Activated CD8-positive, alpha-beta memory T cell treated with anti-CD3 and anti-CD28 coated beads, Interleukin-2, amount 10 ng/mL, durations not matched to agents 7 days and 5 days (primary cell): ENCODE results near the gene ZFP36L1. TPM values are rescaled to one million over a fixed set of nuclear protein-coding genes. Genes with fewer than 3 reads are reported as not detected.

ENCODE experiments used
- ATAC-seq: fragments of 150-1000 bp; cut with Tn5 transposase; one replicate; pipeline ENCODE4 v1.10.0; 2021; ENCODE audit warnings: moderate library complexity
- CTCF ChIA-PET: fragments of 350-600 bp; sonication (Branson Sonifier 250); formaldehyde crosslinking; loops from one replicate; lab custom pipeline; 2021; ENCODE audit warnings: antibody characterized with exemption; lab: Charles Lee
- DNase-seq: peaks from one replicate; pipeline ENCODE4 v3.0.0-alpha.2; 2020
- H3K27ac Mint-ChIP-seq: one replicate; pipeline ENCODE4 v1.8.0; 2021; ENCODE audit warnings: mild to moderate bottlenecking, mixed read lengths
- H3K27me3 Mint-ChIP-seq: one replicate; pipeline ENCODE4 v1.8.0; 2021; ENCODE audit warnings: mixed read lengths
- H3K36me3 Mint-ChIP-seq: one replicate; pipeline ENCODE4 v1.8.0; 2021; ENCODE audit warnings: mild to moderate bottlenecking, mixed read lengths
- H3K4me1 Mint-ChIP-seq: one replicate; pipeline ENCODE4 v1.8.0; 2021; ENCODE audit warnings: mixed read lengths
- H3K4me3 Mint-ChIP-seq: one replicate; pipeline ENCODE4 v1.8.0; 2021; ENCODE audit warnings: mild to moderate bottlenecking, moderate library complexity, mixed read lengths
- H3K9me3 Mint-ChIP-seq: one replicate; pipeline ENCODE4 v1.8.0; 2022; ENCODE audit warnings: low read depth, mixed read lengths
- total RNA-seq, 2 experiments: library from RNA; stranded (reverse); gene quantifications; one replicate each; pipeline ENCODE4 v1.2.3, GENCODE V29; 2021

ZFP36L1 gene
- total RNA-seq, 2 experiments from 2014 or later: 53.6 to 85.6 TPM

DNA sequence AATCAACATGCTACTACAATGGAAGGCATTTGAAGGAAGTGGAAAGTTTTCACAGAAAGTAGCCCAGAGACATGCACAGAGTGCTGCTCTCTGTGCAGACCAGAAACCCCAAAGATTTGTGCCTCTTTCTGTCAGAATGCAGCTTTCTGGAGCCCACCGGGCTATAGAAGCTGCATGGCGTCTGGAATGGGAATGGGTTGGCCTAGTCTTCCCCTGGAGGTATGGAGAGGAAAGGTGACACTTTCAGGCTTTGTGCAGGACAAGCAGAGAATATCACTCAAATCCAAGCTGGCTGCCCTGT lies 21.3 kb upstream of the ZFP36L1 start:
- ATAC-seq: no peak
- CTCF ChIA-PET: interaction anchor here (0.9 to 12.5 kb wide), 11 partner anchors 11 to 870 kb away, joined by 3 to 237 read pairs (median 22); partner anchors contain the start of gene ZFP36L1
- Mint-ChIP-seq H3K4me3 (peak overlapping the region; percentile 68), H3K4me1 (peaks cover 38% of the 10 kb centered on the region), H3K27me3 (no peaks in the 10 kb centered on the region), H3K9me3 (no peaks in the 10 kb centered on the region), H3K27ac (peak overlapping the region; percentile 86), H3K36me3 (no peaks in the 10 kb centered on the region)
- no peak for DNase-seq

DNA sequence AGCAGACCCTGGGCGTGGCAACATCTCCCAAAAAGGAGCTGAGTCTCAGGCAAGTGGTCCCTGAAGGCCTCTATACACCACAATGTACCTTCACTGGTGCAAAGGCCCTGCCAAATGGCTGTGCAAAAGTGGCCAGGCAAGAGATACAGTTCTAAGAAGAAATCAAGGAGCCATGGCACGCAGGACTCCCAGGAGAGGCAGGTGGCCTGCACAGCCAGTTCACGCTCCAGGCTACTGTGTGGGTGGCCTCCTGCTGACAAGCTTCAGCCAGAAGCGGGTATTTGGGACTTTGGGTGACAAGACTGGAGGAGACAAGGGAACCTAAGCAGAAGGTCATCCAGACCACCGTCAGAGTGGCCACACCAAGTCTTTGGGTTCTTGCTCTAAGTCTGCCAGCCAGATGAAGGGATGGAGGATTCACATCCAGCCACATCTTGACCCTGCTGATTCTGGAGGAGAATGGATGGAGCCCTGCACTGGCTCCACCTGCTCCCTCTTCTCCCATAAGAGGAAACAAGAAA lies 20.5 kb upstream of the ZFP36L1 start:
- CTCF ChIA-PET: interaction anchor here (4.6 to 12.5 kb wide), 3 partner anchors 17 to 563 kb away, joined by 49 to 237 read pairs (median 74); partner anchors contain the start of gene ZFP36L1
- Mint-ChIP-seq H3K27me3 (no peaks in the 10 kb centered on the region), H3K27ac (peak overlapping the region; percentile 9), H3K36me3 (no peaks in the 10 kb centered on the region), H3K4me1 (peaks cover 38% of the 10 kb centered on the region), H3K9me3 (no peaks in the 10 kb centered on the region), H3K4me3 (no peak overlapping the region)
- DNase-seq (no peak), ATAC-seq (no peak)

DNA sequence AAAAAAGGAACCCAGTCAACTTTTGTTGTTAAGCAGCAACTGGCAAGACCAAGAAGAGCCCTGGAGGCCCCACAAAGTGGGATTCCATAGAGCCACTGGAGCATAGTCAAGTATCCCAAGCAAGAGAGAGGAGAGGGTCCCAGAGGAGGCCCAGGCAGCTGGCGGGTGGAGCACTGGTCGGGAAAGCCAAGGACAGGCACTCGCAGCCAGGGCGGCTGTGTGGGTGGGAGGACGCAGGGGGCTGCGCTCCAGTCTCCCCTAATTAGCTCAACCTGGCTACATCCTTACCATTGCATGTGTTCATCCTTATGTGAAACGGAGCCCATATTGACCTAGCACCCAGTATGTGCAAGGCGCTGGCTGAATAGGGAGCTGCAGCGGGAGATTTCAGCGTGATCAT lies 18.3 kb upstream of the ZFP36L1 start:
- H3K4me1 Mint-ChIP-seq: peaks cover 31% of the 10 kb centered on the region
- DNase-seq: no peak
- H3K9me3 Mint-ChIP-seq: no peaks in the 10 kb centered on the region
- H3K36me3 Mint-ChIP-seq: no peaks in the 10 kb centered on the region
- no peak for ATAC-seq
- CTCF ChIA-PET: interaction anchor here (1.4 to 12.5 kb wide), 3 partner anchors 14 to 33 kb away, joined by 4 to 237 read pairs (median 5); partner anchors contain the start of gene ZFP36L1
- no peak overlapping the region for H3K27ac Mint-ChIP-seq
- H3K4me3 Mint-ChIP-seq: no peak overlapping the region
- no peaks in the 10 kb centered on the region for H3K27me3 Mint-ChIP-seq

DNA sequence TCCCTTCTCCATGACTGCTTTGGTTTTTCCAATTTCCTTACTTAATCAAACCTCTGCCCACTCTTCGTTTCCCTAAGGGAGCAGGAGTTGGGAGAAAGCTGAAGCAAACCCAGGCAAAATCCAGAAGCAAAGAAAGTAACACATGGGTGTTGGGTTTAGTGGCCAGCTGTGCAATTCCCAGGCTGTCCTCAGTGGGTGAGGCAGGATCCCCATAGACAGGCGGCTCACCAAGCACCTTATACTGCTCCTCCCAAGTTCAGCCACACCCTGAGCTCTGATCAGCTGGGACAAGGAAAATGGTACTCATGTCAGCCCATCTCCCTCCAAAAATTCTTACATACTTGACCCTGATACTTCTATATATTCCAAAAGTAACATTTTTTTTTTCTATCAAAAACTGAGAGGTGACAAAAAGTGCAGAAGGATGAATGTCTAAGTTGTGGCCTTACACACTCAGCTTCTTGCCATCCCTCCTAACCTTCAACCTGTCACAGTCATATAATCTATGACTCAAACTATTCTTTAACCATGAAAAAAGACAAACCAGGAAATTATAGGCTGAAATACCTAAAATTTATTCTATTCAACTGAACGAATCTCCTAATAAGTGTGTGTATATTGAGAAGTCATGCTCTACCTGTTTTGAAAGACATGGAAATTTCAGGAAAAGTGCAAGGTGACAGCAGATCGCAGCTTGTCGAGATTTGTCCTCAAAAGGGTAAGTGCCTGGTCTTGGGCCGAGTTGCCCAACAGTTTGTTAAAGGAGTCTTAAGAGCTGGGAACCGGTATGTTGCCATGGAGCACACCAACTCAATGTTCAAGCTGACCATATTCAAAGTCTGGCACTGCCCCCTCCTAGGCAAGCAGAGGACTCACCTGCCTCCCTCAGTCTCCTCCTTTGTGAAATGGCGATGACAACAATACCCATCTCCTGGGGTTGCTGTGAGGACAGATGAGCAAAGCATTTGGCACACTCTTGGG lies 17.6 kb upstream of the ZFP36L1 start:
- H3K9me3 Mint-ChIP-seq: no peaks in the 10 kb centered on the region
- ATAC-seq: no peak
- CTCF ChIA-PET: interaction anchor here (1.4 to 12.5 kb wide), 4 partner anchors 15 to 866 kb away, joined by 4 to 237 read pairs (median 6); partner anchors contain the start of gene ZFP36L1
- no peak overlapping the region for H3K4me3 Mint-ChIP-seq
- H3K27ac Mint-ChIP-seq: no peak overlapping the region
- no peaks in the 10 kb centered on the region for H3K27me3 Mint-ChIP-seq
- no peaks in the 10 kb centered on the region for H3K36me3 Mint-ChIP-seq
- no peak for DNase-seq
- H3K4me1 Mint-ChIP-seq: peaks cover 26% of the 10 kb centered on the region

DNA sequence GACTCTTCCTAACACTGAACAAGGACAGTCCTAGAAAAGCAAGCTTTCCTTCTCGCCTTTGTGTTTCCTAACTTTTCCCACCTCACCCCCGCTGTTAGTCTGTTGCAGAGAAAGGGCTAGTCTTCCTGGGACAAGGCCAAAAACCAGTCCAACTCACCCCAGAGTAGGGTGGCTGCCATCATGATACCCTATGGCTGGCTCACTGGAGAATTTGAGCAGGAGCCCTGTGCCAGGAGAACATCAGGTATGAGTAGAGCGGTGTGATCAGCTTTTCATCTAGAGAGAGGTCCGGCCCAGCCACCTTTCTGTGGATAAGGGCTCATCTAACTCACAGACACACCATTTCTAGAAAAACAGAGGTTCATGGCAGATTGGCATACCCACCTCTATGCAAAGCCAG lies 16.7 kb upstream of the ZFP36L1 start:
- H3K4me1 Mint-ChIP-seq: peaks cover 17% of the 10 kb centered on the region
- H3K27ac Mint-ChIP-seq: no peak overlapping the region
- H3K27me3 Mint-ChIP-seq: no peaks in the 10 kb centered on the region
- CTCF ChIA-PET: interaction anchor here (0.6 to 12.5 kb wide), 3 partner anchors 20 to 865 kb away, joined by 3 to 237 read pairs (median 6); partner anchors contain the start of gene ZFP36L1
- ATAC-seq (no peak), DNase-seq (no peak)
- no peaks in the 10 kb centered on the region for H3K36me3 Mint-ChIP-seq
- no peaks in the 10 kb centered on the region for H3K9me3 Mint-ChIP-seq
- no peak overlapping the region for H3K4me3 Mint-ChIP-seq

DNA sequence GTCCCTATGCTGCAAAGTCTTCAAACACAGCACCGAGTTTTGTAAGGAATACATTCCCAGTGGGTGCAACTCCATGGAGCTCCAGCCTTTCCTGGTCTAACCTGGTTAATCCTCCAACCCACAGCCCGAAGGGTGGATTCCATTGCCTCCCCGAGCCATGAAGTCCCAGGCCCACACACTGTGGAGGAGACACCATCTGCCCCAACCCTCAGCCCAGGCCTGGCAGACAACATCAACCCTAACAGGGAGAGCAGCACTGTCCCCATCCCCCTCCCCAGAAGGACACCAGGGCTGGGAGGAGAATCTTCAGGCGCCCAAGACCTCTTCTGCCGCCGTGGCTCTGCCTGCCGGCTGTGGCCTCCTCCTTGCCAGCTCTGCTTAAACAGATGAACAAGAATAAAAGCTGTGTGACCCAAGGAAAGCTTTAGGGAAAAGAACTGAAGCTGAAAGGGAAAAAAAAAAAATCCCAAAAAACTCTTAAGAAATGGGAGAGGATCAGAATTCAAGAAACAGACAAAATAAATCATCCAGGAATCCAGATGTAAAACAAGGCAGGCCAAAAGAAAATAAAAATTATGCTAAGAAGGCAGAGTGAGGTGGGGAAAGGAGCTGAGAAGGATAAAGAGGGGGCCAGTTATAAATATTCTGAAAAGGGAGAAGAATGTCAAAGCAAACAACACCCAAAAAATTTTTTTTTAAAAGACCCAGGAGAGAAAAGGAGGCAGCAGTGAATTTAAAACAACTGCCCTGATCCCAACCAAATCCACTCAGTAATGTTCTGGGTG lies 16.0 kb upstream of the ZFP36L1 start:
- no peaks in the 10 kb centered on the region for H3K27me3 Mint-ChIP-seq
- no peaks in the 10 kb centered on the region for H3K9me3 Mint-ChIP-seq
- H3K4me1 Mint-ChIP-seq: peaks cover 11% of the 10 kb centered on the region
- H3K27ac Mint-ChIP-seq: no peak overlapping the region
- H3K36me3 Mint-ChIP-seq: peaks cover 4% of the 10 kb centered on the region
- H3K4me3 Mint-ChIP-seq: no peak overlapping the region
- CTCF ChIA-PET: interaction anchor here (0.6 to 12.5 kb wide), 3 partner anchors 20 to 865 kb away, joined by 3 to 237 read pairs (median 6); partner anchors contain the start of gene ZFP36L1
- DNase-seq (no peak), ATAC-seq (no peak)

DNA sequence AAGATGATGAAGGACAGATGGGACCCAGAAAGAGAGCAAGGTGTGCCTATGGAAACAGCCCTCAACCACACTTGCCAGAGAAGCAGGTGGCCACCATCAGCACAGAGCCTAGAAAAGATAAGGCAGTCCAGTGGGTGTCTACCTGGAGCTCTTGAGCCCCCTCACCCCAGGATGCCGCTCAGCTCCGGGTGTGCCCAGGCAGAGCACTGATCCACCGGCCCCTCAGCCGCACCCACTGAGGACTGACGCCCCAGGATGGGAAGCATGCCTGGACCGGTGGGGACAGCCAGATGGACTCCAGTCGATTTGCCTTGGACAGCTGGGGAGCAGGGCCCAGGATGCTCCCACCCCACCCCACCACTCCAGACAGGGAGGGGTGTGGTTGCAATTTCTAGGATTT lies 15.1 kb upstream of the ZFP36L1 start:
- no peak for ATAC-seq
- H3K36me3 Mint-ChIP-seq: peaks cover 5% of the 10 kb centered on the region
- CTCF ChIA-PET: interaction anchor here (1.7 kb wide), 1 partner anchor 13 kb away, joined by 4 read pairs; no protein-coding TSS in a partner anchor

DNA sequence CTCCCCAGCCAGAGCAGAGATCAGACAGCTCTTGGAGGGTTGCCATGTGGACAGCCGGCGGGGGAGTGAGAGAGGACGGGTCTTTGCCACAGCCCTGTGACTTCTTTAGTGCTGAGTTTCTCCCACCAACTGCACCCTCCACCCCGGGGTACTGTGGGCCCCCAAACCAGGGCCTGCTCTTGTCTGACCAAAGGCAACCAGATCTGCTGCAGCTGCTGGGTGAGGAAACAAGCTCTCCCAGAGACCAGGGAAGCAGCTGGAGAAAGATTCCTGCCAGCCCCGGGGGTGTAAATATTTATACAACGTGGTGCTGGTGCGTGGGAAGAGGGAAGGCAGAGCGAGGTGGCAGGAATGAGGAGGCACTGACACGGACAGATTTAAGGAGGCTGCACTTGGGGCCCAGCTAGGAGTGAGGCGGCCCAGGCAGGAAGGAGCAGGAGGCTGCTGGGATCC lies 14.3 kb upstream of the ZFP36L1 start:
- peaks cover 5% of the 10 kb centered on the region for H3K9me3 Mint-ChIP-seq
- DNase-seq (no peak), ATAC-seq (no peak)
- H3K27ac Mint-ChIP-seq: no peak overlapping the region
- H3K4me3 Mint-ChIP-seq: no peak overlapping the region
- H3K36me3 Mint-ChIP-seq: peaks cover 8% of the 10 kb centered on the region
- CTCF ChIA-PET: interaction anchor here (1.0 to 1.7 kb wide), 2 partner anchors 12 to 18 kb away, joined by 3 to 4 read pairs; no protein-coding TSS in a partner anchor
- H3K27me3 Mint-ChIP-seq: no peaks in the 10 kb centered on the region
- no peaks in the 10 kb centered on the region for H3K4me1 Mint-ChIP-seq

More for the DNA sequence above, 15.1 kb upstream of the ZFP36L1 start:
- peaks cover 2% of the 10 kb centered on the region for H3K4me1 Mint-ChIP-seq
- H3K4me3 Mint-ChIP-seq: no peak overlapping the region
- no peak for DNase-seq
- peaks cover 3% of the 10 kb centered on the region for H3K9me3 Mint-ChIP-seq
- no peaks in the 10 kb centered on the region for H3K27me3 Mint-ChIP-seq
- no peak overlapping the region for H3K27ac Mint-ChIP-seq

DNA sequence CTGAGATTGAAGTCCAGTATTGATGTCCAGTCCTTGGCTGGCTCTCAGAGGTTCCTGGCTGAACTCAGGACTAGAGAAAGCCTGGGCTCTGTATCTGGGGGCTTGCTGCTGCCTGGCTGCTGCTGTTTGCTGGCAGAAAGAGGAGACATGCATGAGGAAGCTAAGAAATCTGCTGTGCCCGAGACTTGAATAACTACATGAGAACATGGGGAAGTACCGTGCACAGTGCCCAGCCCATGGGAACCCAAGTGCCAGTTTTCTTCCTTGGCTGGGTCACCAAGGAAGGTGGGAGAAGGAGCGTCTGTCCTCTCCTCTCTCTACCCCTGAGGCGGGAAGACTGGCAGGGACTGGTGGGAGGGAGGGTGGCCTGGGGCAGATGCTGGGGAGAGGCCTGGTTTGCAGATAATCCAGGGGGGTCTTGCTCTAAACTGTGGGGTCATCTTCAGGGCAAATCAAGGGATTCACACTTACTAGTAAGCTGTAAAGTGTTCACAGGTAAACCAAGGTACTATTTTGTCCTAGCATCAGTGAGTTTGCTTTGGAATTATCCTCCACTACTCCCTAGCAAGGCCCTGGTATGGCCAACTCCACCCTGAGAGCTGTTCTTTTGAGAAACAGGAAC lies 13.8 kb upstream of the ZFP36L1 start:
- Mint-ChIP-seq H3K9me3 (peaks cover 10% of the 10 kb centered on the region), H3K27ac (no peak overlapping the region), H3K4me3 (no peak overlapping the region), H3K27me3 (no peaks in the 10 kb centered on the region), H3K36me3 (peaks cover 13% of the 10 kb centered on the region), H3K4me1 (peaks cover 3% of the 10 kb centered on the region)
- ATAC-seq (no peak), DNase-seq (no peak)
- CTCF ChIA-PET: interaction anchor here (1.0 to 1.7 kb wide), 2 partner anchors 12 to 17 kb away, joined by 3 to 4 read pairs; no protein-coding TSS in a partner anchor

DNA sequence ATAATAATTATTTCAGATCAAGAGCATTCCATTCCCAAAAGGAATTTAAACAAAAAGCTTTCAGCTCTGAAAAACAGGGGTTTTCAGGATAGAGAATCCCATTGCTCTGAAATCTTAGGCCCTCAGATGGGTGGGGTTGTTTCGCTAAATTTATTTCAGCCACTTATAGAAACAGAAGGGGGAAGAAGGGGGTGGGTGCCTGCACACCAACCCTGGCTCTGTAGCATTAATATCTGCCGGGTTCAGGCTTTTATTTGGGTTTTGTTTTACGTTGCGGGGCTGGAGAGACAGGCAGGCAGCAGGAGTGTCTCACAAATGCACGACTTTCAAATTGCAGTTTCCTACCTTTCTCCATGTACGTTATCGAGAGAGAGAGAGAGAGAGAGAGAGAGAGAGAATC lies 12.5 kb upstream of the ZFP36L1 start:
- no peaks in the 10 kb centered on the region for H3K27me3 Mint-ChIP-seq
- peaks cover 19% of the 10 kb centered on the region for H3K36me3 Mint-ChIP-seq
- peaks cover 13% of the 10 kb centered on the region for H3K9me3 Mint-ChIP-seq
- peaks cover 4% of the 10 kb centered on the region for H3K4me1 Mint-ChIP-seq
- no peak overlapping the region for H3K4me3 Mint-ChIP-seq
- CTCF ChIA-PET: interaction anchor here (1.1 kb wide), 1 partner anchor 11 kb away, joined by 4 read pairs; no protein-coding TSS in a partner anchor
- no peak overlapping the region for H3K27ac Mint-ChIP-seq
- ATAC-seq (no peak), DNase-seq (no peak)

DNA sequence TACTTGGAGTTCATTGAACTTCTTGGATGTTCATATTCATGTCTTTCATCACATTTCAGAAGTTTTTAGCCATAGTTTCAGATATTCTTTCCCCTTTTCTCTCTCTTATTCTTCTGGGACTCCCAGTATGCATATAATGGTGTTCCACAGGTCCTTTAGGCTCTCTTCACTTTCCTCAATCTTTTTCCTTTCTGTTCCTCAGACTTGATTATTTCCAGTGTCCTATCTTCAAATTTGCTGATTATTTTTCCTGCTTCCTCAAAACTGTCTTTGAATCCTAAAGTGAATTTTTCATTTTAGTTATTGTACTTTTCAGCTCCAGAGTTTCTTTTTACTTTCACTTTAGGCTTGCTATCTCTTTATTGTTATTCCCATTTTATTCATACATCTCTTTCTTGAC lies 8.8 kb upstream of the ZFP36L1 start:
- CTCF ChIA-PET: interaction anchor here (1.0 to 1.5 kb wide), 2 partner anchors 15 to 553 kb away, joined by 3 to 8 read pairs; no protein-coding TSS in a partner anchor
- peaks cover 20% of the 10 kb centered on the region for H3K4me1 Mint-ChIP-seq
- ATAC-seq: no peak
- H3K4me3 Mint-ChIP-seq: no peak overlapping the region
- no peak for DNase-seq
- H3K27ac Mint-ChIP-seq: no peak overlapping the region
- H3K36me3 Mint-ChIP-seq: peaks cover 22% of the 10 kb centered on the region
- no peaks in the 10 kb centered on the region for H3K27me3 Mint-ChIP-seq
- peaks cover 13% of the 10 kb centered on the region for H3K9me3 Mint-ChIP-seq

DNA sequence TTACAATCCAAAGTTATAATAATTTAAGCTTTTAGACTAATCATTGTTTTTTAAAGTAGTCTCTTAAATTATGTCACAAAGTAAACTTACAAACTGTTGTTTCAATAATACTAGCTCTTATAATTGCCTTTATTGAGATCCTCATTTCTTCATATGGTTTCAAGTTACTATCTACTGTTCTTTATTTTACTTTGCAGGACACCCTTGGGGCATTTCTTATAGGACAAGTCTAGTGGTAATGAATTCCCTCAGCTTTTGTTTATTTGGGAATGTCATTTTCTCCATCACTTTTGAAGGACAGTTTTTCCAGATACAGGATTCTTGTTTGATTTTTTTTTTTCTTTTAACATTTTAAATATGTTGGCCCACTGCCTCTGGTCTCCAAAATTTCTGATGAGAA lies 8.1 kb upstream of the ZFP36L1 start:
- CTCF ChIA-PET: interaction anchor here (0.7 to 1.5 kb wide), 3 partner anchors 12 to 552 kb away, joined by 3 to 8 read pairs (median 3); no protein-coding TSS in a partner anchor
- Mint-ChIP-seq H3K36me3 (peaks cover 22% of the 10 kb centered on the region), H3K27ac (no peak overlapping the region), H3K27me3 (no peaks in the 10 kb centered on the region), H3K4me1 (peaks cover 27% of the 10 kb centered on the region), H3K9me3 (peaks cover 13% of the 10 kb centered on the region), H3K4me3 (no peak overlapping the region)
- no peak for ATAC-seq
- no peak for DNase-seq
